ENCODE data around the gene KRT31. TPM values are rescaled to one million over a fixed set of nuclear protein-coding genes. Genes with fewer than 3 reads are reported as not detected.

Gene KRT31
- total and polyA plus RNA-seq, 2 donors (not counting 1 experiment from before 2014, with no cell fraction given) = not detected

GRCh38 chr17:41439375-41439774 is 42.0 kb upstream of the KRT31 start:
- H3K4me1 ChIP-seq (ENCODE audit: control insufficient read depth, extremely low read depth, insufficient read depth, low read length) = no peaks in the 10 kb centered on the region
- H3K36me3 ChIP-seq (ENCODE audit: control insufficient read depth, insufficient read depth, low read length) = no peaks in the 10 kb centered on the region
- no peak overlapping the region for H3K27ac ChIP-seq (ENCODE audit: insufficient read depth, low read length)
- TF ChIP-seq EZH2 (IDR thresholded peaks at IDR 0.05; ENCODE audit: low read length, missing control alignments) = no peak
- TF ChIP-seq, protein P1, sequence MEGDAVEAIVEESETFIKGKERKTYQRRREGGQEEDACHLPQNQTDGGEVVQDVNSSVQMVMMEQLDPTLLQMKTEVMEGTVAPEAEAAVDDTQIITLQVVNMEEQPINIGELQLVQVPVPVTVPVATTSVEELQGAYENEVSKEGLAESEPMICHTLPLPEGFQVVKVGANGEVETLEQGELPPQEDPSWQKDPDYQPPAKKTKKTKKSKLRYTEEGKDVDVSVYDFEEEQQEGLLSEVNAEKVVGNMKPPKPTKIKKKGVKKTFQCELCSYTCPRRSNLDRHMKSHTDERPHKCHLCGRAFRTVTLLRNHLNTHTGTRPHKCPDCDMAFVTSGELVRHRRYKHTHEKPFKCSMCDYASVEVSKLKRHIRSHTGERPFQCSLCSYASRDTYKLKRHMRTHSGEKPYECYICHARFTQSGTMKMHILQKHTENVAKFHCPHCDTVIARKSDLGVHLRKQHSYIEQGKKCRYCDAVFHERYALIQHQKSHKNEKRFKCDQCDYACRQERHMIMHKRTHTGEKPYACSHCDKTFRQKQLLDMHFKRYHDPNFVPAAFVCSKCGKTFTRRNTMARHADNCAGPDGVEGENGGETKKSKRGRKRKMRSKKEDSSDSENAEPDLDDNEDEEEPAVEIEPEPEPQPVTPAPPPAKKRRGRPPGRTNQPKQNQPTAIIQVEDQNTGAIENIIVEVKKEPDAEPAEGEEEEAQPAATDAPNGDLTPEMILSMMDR (conservative IDR thresholded peaks at IDR 0.05 in 1 of 2, IDR thresholded peaks at IDR 0.05 in 1 of 2; ENCODE audit: low read depth in 1 of 2, low read length in 2 of 2) = no peak
- H3K4me3 ChIP-seq (replicated peaks in 1 of 4; ENCODE audit: control extremely low read depth in 1 of 4, insufficient read depth in 1 of 4, low read depth in 3 of 4, low read length in 4 of 4) = no peak overlapping the region
- no peak overlapping the region for H2AFZ ChIP-seq (ENCODE audit: low read length)
- no peak for DNase-seq (ENCODE audit: low read depth in 2 of 2)
- no peaks in the 10 kb centered on the region for H3K79me2 ChIP-seq (ENCODE audit: control insufficient read depth, insufficient read depth, low read length)
- no peak overlapping the region for H3K9ac ChIP-seq (ENCODE audit: insufficient read depth, low read length)
- H3K27me3 ChIP-seq (ENCODE audit: control insufficient read depth, insufficient read depth, low read length) = peaks cover 3% of the 10 kb centered on the region
- no peaks in the 10 kb centered on the region for H3K9me3 ChIP-seq (ENCODE audit: control insufficient read depth, insufficient read depth, low read depth, low read length)
- no peak overlapping the region for H3K4me2 ChIP-seq (ENCODE audit: extremely low read depth, insufficient read depth, low read length)
- H4K20me1 ChIP-seq (ENCODE audit: control insufficient read depth, extremely low read depth, insufficient read depth, low read length) = no peaks in the 10 kb centered on the region

DNA sequence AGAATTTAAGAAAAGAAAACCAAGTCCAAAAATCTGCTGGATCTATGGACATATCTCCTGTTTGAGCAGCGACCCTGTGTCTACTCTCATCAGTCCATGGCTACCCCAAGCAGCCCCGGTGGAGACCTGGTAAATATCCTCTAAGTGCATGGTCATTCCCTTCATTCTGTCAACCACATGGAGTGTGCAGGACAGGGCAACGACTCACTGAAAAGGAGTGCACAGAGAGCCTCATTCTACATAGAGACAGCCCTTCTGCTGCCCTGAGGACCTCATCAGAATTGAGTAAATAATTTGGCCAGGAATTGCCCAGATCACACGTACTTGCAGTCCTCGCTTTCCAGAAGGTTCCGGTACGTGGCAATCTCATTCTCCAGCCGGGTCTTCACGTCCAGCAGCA is 40.4 kb upstream of the KRT31 start:
- Histone ChIP-seq H3K27me3 (ENCODE audit: control insufficient read depth, insufficient read depth, low read length) (peaks cover 7% of the 10 kb centered on the region), H3K36me3 (ENCODE audit: control insufficient read depth, insufficient read depth, low read length) (no peaks in the 10 kb centered on the region)
- no peak for DNase-seq (ENCODE audit: low read depth in 2 of 2)

DNA sequence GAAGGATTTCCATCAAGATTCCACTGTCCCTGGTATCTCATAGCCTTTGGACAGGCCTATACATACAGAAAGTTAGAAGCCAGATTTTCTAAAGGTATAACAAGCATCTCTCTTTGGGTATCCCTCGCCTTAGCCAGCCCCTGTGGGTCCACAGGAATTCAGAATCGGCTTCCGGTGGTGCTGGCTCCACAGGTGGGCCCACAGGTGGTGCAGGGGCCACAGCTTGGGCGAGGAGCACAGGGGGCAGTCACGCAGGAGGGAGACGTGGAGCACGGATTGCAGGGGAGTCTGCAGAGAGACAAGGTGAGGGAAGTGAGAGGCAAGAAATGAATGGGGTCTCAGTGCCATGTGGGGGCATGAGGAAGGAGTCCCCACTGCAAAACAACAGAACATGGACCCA is 39.8 kb upstream of the KRT31 start:
- no peak for TF ChIP-seq EZH2 (IDR thresholded peaks at IDR 0.05; ENCODE audit: low read length, missing control alignments)
- TF ChIP-seq, protein P1 (conservative IDR thresholded peaks at IDR 0.05 in 1 of 2, IDR thresholded peaks at IDR 0.05 in 1 of 2; ENCODE audit: low read depth in 1 of 2, low read length in 2 of 2) = no peak
- Histone ChIP-seq H3K36me3 (ENCODE audit: control insufficient read depth, insufficient read depth, low read length) (no peaks in the 10 kb centered on the region), H3K79me2 (ENCODE audit: control insufficient read depth, insufficient read depth, low read length) (no peaks in the 10 kb centered on the region), H3K4me3 (replicated peaks in 1 of 4; ENCODE audit: control extremely low read depth in 1 of 4, insufficient read depth in 1 of 4, low read depth in 3 of 4, low read length in 4 of 4) (no peak overlapping the region), H4K20me1 (ENCODE audit: control insufficient read depth, extremely low read depth, insufficient read depth, low read length) (no peaks in the 10 kb centered on the region), H3K27me3 (ENCODE audit: control insufficient read depth, insufficient read depth, low read length) (peaks cover 7% of the 10 kb centered on the region), H3K9ac (ENCODE audit: insufficient read depth, low read length) (no peak overlapping the region), H3K9me3 (ENCODE audit: control insufficient read depth, insufficient read depth, low read depth, low read length) (no peaks in the 10 kb centered on the region), H3K27ac (ENCODE audit: insufficient read depth, low read length) (no peak overlapping the region), H3K4me1 (ENCODE audit: control insufficient read depth, extremely low read depth, insufficient read depth, low read length) (no peaks in the 10 kb centered on the region), H3K4me2 (ENCODE audit: extremely low read depth, insufficient read depth, low read length) (no peak overlapping the region), H2AFZ (ENCODE audit: low read length) (no peak overlapping the region)
- no peak for DNase-seq (ENCODE audit: low read depth in 2 of 2)

More for the DNA sequence above, 40.4 kb upstream of the KRT31 start:
- Histone ChIP-seq H3K9ac (ENCODE audit: insufficient read depth, low read length) (no peak overlapping the region), H3K4me2 (ENCODE audit: extremely low read depth, insufficient read depth, low read length) (no peak overlapping the region), H3K9me3 (ENCODE audit: control insufficient read depth, insufficient read depth, low read depth, low read length) (no peaks in the 10 kb centered on the region), H2AFZ (ENCODE audit: low read length) (no peak overlapping the region), H3K79me2 (ENCODE audit: control insufficient read depth, insufficient read depth, low read length) (no peaks in the 10 kb centered on the region), H3K27ac (ENCODE audit: insufficient read depth, low read length) (no peak overlapping the region), H3K4me1 (ENCODE audit: control insufficient read depth, extremely low read depth, insufficient read depth, low read length) (no peaks in the 10 kb centered on the region), H3K4me3 (replicated peaks in 1 of 4; ENCODE audit: control extremely low read depth in 1 of 4, insufficient read depth in 1 of 4, low read depth in 3 of 4, low read length in 4 of 4) (no peak overlapping the region), H4K20me1 (ENCODE audit: control insufficient read depth, extremely low read depth, insufficient read depth, low read length) (no peaks in the 10 kb centered on the region)
- TF ChIP-seq, protein P1 (conservative IDR thresholded peaks at IDR 0.05 in 1 of 2, IDR thresholded peaks at IDR 0.05 in 1 of 2; ENCODE audit: low read depth in 1 of 2, low read length in 2 of 2) = no peak
- no peak for TF ChIP-seq EZH2 (IDR thresholded peaks at IDR 0.05; ENCODE audit: low read length, missing control alignments)
